C4-2B (cell line): ENCODE results near the gene GLIPR1.

Experiments used
- H3K27ac ChIP-seq: fragments of 450-650 bp; 2 replicates; pipeline ENCODE4 v1.5.1; 2017
- CTCF ChIP-seq: fragments of 450-650 bp; conservative IDR thresholded peaks from 2 replicates; pipeline ENCODE4 v1.5.1; 2017; ENCODE audit warnings: mild to moderate bottlenecking
- ZFX ChIP-seq: fragments of 450-650 bp; IDR thresholded peaks from 2 replicates; pipeline ENCODE4 v1.6.1; 2017

Gene GLIPR1

GRCh38 chr12:75488553-75488952 is 8.0 kb downstream of the GLIPR1 start:
- no peak for TF ChIP-seq ZFX
- TF ChIP-seq CTCF, result peak; percentile 54
- peak overlapping the region; percentile 78 for H3K27ac ChIP-seq

GRCh38 chr12:75489187-75489586 is 8.6 kb downstream of the GLIPR1 start:
- TF ChIP-seq CTCF, result no peak
- no peak for TF ChIP-seq ZFX
- peak overlapping the region; percentile 78; the same call in 1 of the 2 replicates for H3K27ac ChIP-seq

- TF ChIP-seq CTCF (no peak), ZFX (no peak)
- H3K27ac ChIP-seq, result peak overlapping the region; percentile 78; the same call in 1 of the 2 replicates
Observed at GRCh38 chr12:75489613-75490210, 9.2 kb downstream of the GLIPR1 start.

GRCh38 chr12:75491169-75491568 is 10.6 kb downstream of the GLIPR1 start:
- H3K27ac ChIP-seq, result no peak overlapping the region
- TF ChIP-seq CTCF, result no peak
- TF ChIP-seq ZFX, result no peak

GRCh38 chr12:75503459-75503858 is 22.9 kb downstream of the GLIPR1 start:
- no peak overlapping the region for H3K27ac ChIP-seq
- TF ChIP-seq CTCF (no peak), ZFX (no peak)

- no peak for TF ChIP-seq CTCF
- TF ChIP-seq ZFX, result no peak
- no peak overlapping the region for H3K27ac ChIP-seq
Observed at GRCh38 chr12:75503866-75504265, 23.3 kb downstream of the GLIPR1 start.

GRCh38 chr12:75505706-75506312 is 25.3 kb downstream of the GLIPR1 start:
- TF ChIP-seq CTCF (peak; percentile 75), ZFX (no peak)

More at GRCh38 chr12:75505706-75506312, 25.3 kb downstream of the GLIPR1 start:
- H3K27ac ChIP-seq, result no peak overlapping the region
